Liver (tissue), 9 donors: Measurements from ENCODE around the gene FAM89A. TPM values are rescaled to one million over a fixed set of nuclear protein-coding genes. Genes with fewer than 3 reads are reported as not detected.

Experiments
- DNase-seq: peaks from one replicate; pipeline ENCODE4 v3.0.0-alpha.2; 2017; ENCODE audit warnings: low spot score
- H3K27ac ChIP-seq, 2 donors: one replicate each; pipeline ENCODE4 v1.7.0; 2013; ENCODE audit warnings: inconsistent platforms in 2 of 2, low read length in 2 of 2, control low read depth in 1 of 2, low read depth in 1 of 2, mild to moderate bottlenecking in 1 of 2
- H3K27me3 ChIP-seq, 4 donors: one replicate each; pipeline versions ENCODE4 v1.6.1 to v1.7.0; 2013; ENCODE audit warnings: low read length in 3 of 4, inconsistent platforms in 1 of 4, mild to moderate bottlenecking in 1 of 4, moderate library complexity in 1 of 4; ENCODE audit not compliant: control insufficient read depth in 4 of 4, insufficient read depth in 4 of 4
- H3K36me3 ChIP-seq, 4 donors: one replicate each; pipeline versions ENCODE4 v1.6.1 to v1.7.0; 2013; ENCODE audit warnings: low read length in 3 of 4, mild to moderate bottlenecking in 3 of 4, low read depth in 1 of 4, moderate library complexity in 1 of 4; ENCODE audit not compliant: control insufficient read depth in 4 of 4, insufficient read depth in 3 of 4
- H3K4me1 ChIP-seq, 4 donors: one replicate each; pipeline versions ENCODE4 v1.6.1 to v1.7.0; 2013; ENCODE audit warnings: low read length in 3 of 4, mild to moderate bottlenecking in 3 of 4, moderate library complexity in 1 of 4; ENCODE audit not compliant: control insufficient read depth in 4 of 4, insufficient read depth in 4 of 4
- H3K4me3 ChIP-seq, 3 donors: one replicate each; pipeline versions ENCODE4 v1.6.1 to v1.7.0; 2013; ENCODE audit warnings: low read length in 3 of 3, control low read depth in 1 of 3, low read depth in 1 of 3, mild to moderate bottlenecking in 1 of 3
- H3K9ac ChIP-seq, 2 donors: one replicate each; pipeline ENCODE4 v1.7.0; 2013; ENCODE audit warnings: low read length in 2 of 2, mild to moderate bottlenecking in 2 of 2, moderate library complexity in 2 of 2, control low read depth in 1 of 2, low read depth in 1 of 2
- H3K9me3 ChIP-seq, 4 donors: one replicate each; pipeline versions ENCODE4 v1.6.1 to v1.7.0; 2013; ENCODE audit warnings: low read length in 3 of 4; ENCODE audit not compliant: control insufficient read depth in 4 of 4
- ATF3 ChIP-seq: IDR thresholded peaks from 2 replicates; pipeline ENCODE4 v1.6.1; 2016; ENCODE audit warnings: antibody characterized with exemption
- CTCF ChIP-seq: fragments of 150-350 bp; IDR thresholded peaks from 2 replicates; pipeline ENCODE4 v1.5.1; 2017; ENCODE audit warnings: improper control_type of control experiment, low read depth, low read length; ENCODE audit not compliant: missing input control
- EGR1 ChIP-seq, 2 donors: IDR thresholded peaks; 2 replicates each; pipeline ENCODE4 v1.6.1; 2016 to 2018; ENCODE audit warnings: antibody characterized with exemption in 2 of 2, low read depth in 2 of 2
- FOXA1 ChIP-seq: IDR thresholded peaks from 2 replicates; pipeline ENCODE4 v1.6.1; 2016; ENCODE audit warnings: antibody characterized with exemption
- FOXA2 ChIP-seq: IDR thresholded peaks from 2 replicates; pipeline ENCODE4 v1.6.1; 2016; ENCODE audit warnings: antibody characterized with exemption
- GABPA ChIP-seq, 2 donors: IDR thresholded peaks in 1 of 2; conservative IDR thresholded peaks in 1 of 2; 2 replicates each; pipeline ENCODE4 v1.6.1; 2016; ENCODE audit warnings: antibody characterized with exemption in 2 of 2, mild to moderate bottlenecking in 1 of 2, moderate library complexity in 1 of 2
- HNF4A ChIP-seq, 2 donors: conservative IDR thresholded peaks; 2 replicates each; pipeline ENCODE4 v1.6.1; 2016; ENCODE audit warnings: antibody characterized with exemption in 2 of 2, mild to moderate bottlenecking in 2 of 2
- HNF4G ChIP-seq: IDR thresholded peaks from 2 replicates; pipeline ENCODE4 v1.6.1; 2016; ENCODE audit warnings: antibody characterized with exemption
- JUND ChIP-seq, 2 donors: IDR thresholded peaks; 2 replicates each; pipeline ENCODE4 v1.6.1; 2016; ENCODE audit warnings: antibody characterized with exemption in 2 of 2
- MAX ChIP-seq: IDR thresholded peaks from 2 replicates; pipeline ENCODE4 v1.6.1; 2016; ENCODE audit warnings: antibody characterized with exemption
- NR2F2 ChIP-seq: IDR thresholded peaks from 2 replicates; pipeline ENCODE4 v1.6.1; 2016; ENCODE audit warnings: antibody characterized with exemption
- RAD21 ChIP-seq, 2 donors: IDR thresholded peaks; 2 replicates each; pipeline ENCODE4 v1.6.1; 2016; ENCODE audit warnings: antibody characterized with exemption in 2 of 2, mild to moderate bottlenecking in 2 of 2
- REST ChIP-seq: IDR thresholded peaks from 2 replicates; pipeline ENCODE4 v1.6.1; 2016; ENCODE audit warnings: antibody characterized with exemption, mild to moderate bottlenecking
- RXRA ChIP-seq, 2 donors: IDR thresholded peaks; 2 replicates each; pipeline ENCODE4 v1.6.1; 2017 to 2018; ENCODE audit warnings: antibody characterized with exemption in 2 of 2, mild to moderate bottlenecking in 1 of 2
- SP1 ChIP-seq: IDR thresholded peaks from 2 replicates; pipeline ENCODE4 v1.6.1; 2018; ENCODE audit warnings: antibody characterized with exemption, mild to moderate bottlenecking
- TAF1 ChIP-seq: conservative IDR thresholded peaks from 2 replicates; pipeline ENCODE4 v1.6.1; 2016; ENCODE audit warnings: antibody characterized with exemption, mild to moderate bottlenecking
- YY1 ChIP-seq: IDR thresholded peaks from 2 replicates; pipeline ENCODE4 v1.6.1; 2016; ENCODE audit warnings: antibody characterized with exemption, mild to moderate bottlenecking
- ZBTB33 ChIP-seq: IDR thresholded peaks from 2 replicates; pipeline ENCODE4 v1.6.1; 2016; ENCODE audit warnings: antibody characterized with exemption
- WGBS: extraction: QIAGEN DNeasy Blood & Tissue Kit; methylation state at CpG from one replicate; pipeline ENCODE4 v1.1.7; 2013; 5-methylcytosine and 5-hydroxymethylcytosine counted together
- polyA plus RNA-seq, 2 donors: library from polyadenylated mRNA; stranded (reverse) in 1 of 2; unstranded in 1 of 2; fragments of 200-250 nt in 1 of 2; fragments of >200 nt in 1 of 2; fragmentation: Nextera tagmentation in 1 of 2; extraction: Ambion mirVana in 1 of 2; gene quantifications; one replicate each; pipeline versions ENCODE4 v1.2.1 to v1.2.3, GENCODE V29; 2013 to 2015
- total RNA-seq, 2 donors: library from RNA; depleted of rRNA; stranded (reverse); fragments of >200 nt; gene quantifications; one replicate each; pipeline ENCODE4 v1.2.3, GENCODE V29; 2014
- donor health status: healthy.
- donor health status: healthy.
- donor health status: healthy.
- donor health status: healthy.
- donor health status: healthy.

FAM89A gene
- total and polyA plus RNA-seq, 4 donors: 5.3 to 8.8 (median 8.1) TPM

GRCh38 chr1:231000639-231001038 lies 39.4 kb downstream of the FAM89A start (continued):
- TF ChIP-seq REST (no peak), TAF1 (no peak)

- no peaks in the 10 kb centered on the region for H3K27me3 ChIP-seq
- peaks cover 17 to 57% (median 47%) of the 10 kb centered on the region in 4 donors for H3K36me3 ChIP-seq
- H3K9me3 ChIP-seq: peaks cover 2 to 8% (median 4%) of the 10 kb centered on the region in 4 donors
- WGBS: 98% methylated on average over 4 of the region's 4 CpGs
- no peak overlapping the region for H3K9ac ChIP-seq
- no peaks in the 10 kb centered on the region for H3K4me1 ChIP-seq
- TF ChIP-seq GABPA (IDR thresholded peaks at IDR 0.05 in 1 of 2, conservative IDR thresholded peaks at IDR 0.05 in 1 of 2) (no peak), FOXA2 (no peak), REST (no peak), JUND (IDR thresholded peaks at IDR 0.05) (no peak), FOXA1 (no peak), RXRA (IDR thresholded peaks at IDR 0.05) (no peak), RAD21 (IDR thresholded peaks at IDR 0.05) (no peak), HNF4G (no peak), TAF1 (no peak), EGR1 (IDR thresholded peaks at IDR 0.05; ENCODE audit: low read depth in 2 of 2) (no peak), CTCF (no peak), ATF3 (no peak), HNF4A (conservative IDR thresholded peaks at IDR 0.05) (no peak), YY1 (no peak), NR2F2 (no peak), ZBTB33 (no peak), SP1 (no peak), MAX (no peak)
- no peak for DNase-seq
- H3K4me3 ChIP-seq: no peak overlapping the region
- H3K27ac ChIP-seq: no peak overlapping the region
Measured at GRCh38 chr1:231000201-231000600, 39.9 kb downstream of the FAM89A start.
